Measurements from ENCODE around the gene FAM110C. TPM values are rescaled to one million over a fixed set of nuclear protein-coding genes. Genes with fewer than 3 reads are reported as not detected.

The FAM110C gene
- total RNA-seq, 2 donors from 2014 or later: 7.3 to 17.7 TPM

GRCh38 chr2:11248-11941, 34.9 kb downstream of the FAM110C start:
- Histone ChIP-seq H3K4me3 (no peak overlapping the region), H3K9me3 (no peaks in the 10 kb centered on the region), H3K27me3 (replicated peaks; ENCODE audit: insufficient read depth) (no peaks in the 10 kb centered on the region), H3K4me1 (replicated peaks) (no peaks in the 10 kb centered on the region), H3K27ac (no peak overlapping the region), H3K36me3 (no peaks in the 10 kb centered on the region)
- intact Hi-C loops (cut with DNase I): no loop called here
- 56% methylated on average over 46 of the region's 54 CpGs for WGBS
- DNase-seq (ENCODE audit: low spot score): no peak
- TF ChIP-seq CTCF (IDR thresholded peaks at IDR 0.05) (peak in 3 of 4 experiments; percentile 13 to 79 (median 48)), POLR2A (IDR thresholded peaks at IDR 0.05) (no peak)

GRCh38 chr2:10222-10875, 36.0 kb downstream of the FAM110C start:
- no peak overlapping the region for H3K4me3 ChIP-seq
- intact Hi-C loops (cut with DNase I): no loop called here
- H3K27me3 ChIP-seq (replicated peaks; ENCODE audit: insufficient read depth): no peaks in the 10 kb centered on the region
- no peak overlapping the region for H3K27ac ChIP-seq
- WGBS: 79% methylated on average over 33 of the region's 42 CpGs
- no peaks in the 10 kb centered on the region for H3K9me3 ChIP-seq
- TF ChIP-seq CTCF (IDR thresholded peaks at IDR 0.05) (no peak), POLR2A (IDR thresholded peaks at IDR 0.05) (no peak), POLR2AphosphoS5 (IDR thresholded peaks at IDR 0.05) (no peak)
- DNase-seq (ENCODE audit: low spot score): no peak
- H3K36me3 ChIP-seq: no peaks in the 10 kb centered on the region
- no peaks in the 10 kb centered on the region for H3K4me1 ChIP-seq (replicated peaks)

Other genes starting within 250 kb of the FAM110C start
- gene SH3YL1, start 217.5 kb upstream of the FAM110C start, total RNA-seq: 100 to 1,000 TPM in 1 of 2 donors, 10 to 100 TPM in 1; 72.4 to 117 TPM
- 100 to 1,000 TPM in 1 of 2 donors, 10 to 100 TPM in 1; 96.9 to 116 TPM for gene ACP1, start 218.4 kb upstream of the FAM110C start, total RNA-seq
- 10 to 100 TPM in 1 of 2 donors, 1 to 10 TPM in 1; 2.6 to 22.6 TPM for gene ALKAL2, start 241.6 kb upstream of the FAM110C start, total RNA-seq